HEK293T (cell line): ENCODE measurements around the gene BCL2L15.

Source experiments
- ARNT ChIP-seq: fragments of 450-650 bp; IDR thresholded peaks from 2 replicates; pipeline ENCODE4 v1.6.1; 2017; ENCODE audit warnings: mild to moderate bottlenecking
- BHLHE40 ChIP-seq: fragments of 450-650 bp; IDR thresholded peaks from 2 replicates; pipeline ENCODE4 v1.6.1; 2016; ENCODE audit warnings: mild to moderate bottlenecking, moderate library complexity, borderline replicate concordance
- ELF4 ChIP-seq: fragments of 450-650 bp; IDR thresholded peaks from 2 replicates; pipeline ENCODE4 v1.6.1; 2017; ENCODE audit warnings: antibody characterized with exemption
- FOXM1 ChIP-seq: fragments of 450-650 bp; IDR thresholded peaks from 2 replicates; pipeline ENCODE4 v1.6.1; 2017; ENCODE audit warnings: mild to moderate bottlenecking, borderline replicate concordance
- HDGF ChIP-seq: fragments of 450-650 bp; IDR thresholded peaks from 2 replicates; pipeline ENCODE4 v1.6.1; 2017; ENCODE audit warnings: antibody characterized with exemption, borderline replicate concordance
- SP1 ChIP-seq: fragments of 450-650 bp; IDR thresholded peaks from 2 replicates; pipeline ENCODE4 v1.6.1; 2017

DNA sequence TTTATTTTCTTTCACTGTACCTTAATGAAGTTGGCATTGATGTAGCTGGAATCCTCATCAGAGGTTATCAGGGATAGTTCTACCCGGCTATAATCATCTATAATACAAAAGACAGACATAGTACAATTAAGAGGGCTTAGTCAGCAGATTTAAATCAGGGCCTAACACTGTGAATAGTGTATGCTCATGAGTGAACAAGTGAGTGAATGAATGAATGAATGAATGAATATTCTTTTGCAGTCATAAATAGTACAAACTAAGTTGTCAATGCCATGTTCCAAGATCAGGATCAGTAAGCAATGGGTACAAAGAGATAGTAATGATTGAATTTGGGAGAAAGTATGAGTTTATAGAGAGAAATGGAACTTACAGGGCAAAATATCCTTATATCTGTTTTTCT is 28.4 kb downstream of the BCL2L15 start:
- TF ChIP-seq ARNT, result no peak
- TF ChIP-seq HDGF, result no peak
- TF ChIP-seq ELF4, result no peak
- TF ChIP-seq FOXM1, result no peak
- no peak for TF ChIP-seq BHLHE40
- no peak for TF ChIP-seq SP1
